Urothelium cell line (cell line): Measurements from ENCODE around the gene OPHN1.
A peak's percentile ranks its signal among the peaks of the same experiment; 100 is the strongest.

Experiments
- DNase-seq: peaks from one replicate; pipeline ENCODE4 v3.0.0; 2011; ENCODE audit warnings: low spot score, mixed read lengths
- FAIRE-seq: peaks from 2 replicates; lab custom pipeline; 2011; peaks lifted over from hg19 to GRCh38; lab: Jason Lieb, UNC

OPHN1 gene

GRCh38 chrX:68254738-68255645, 178.3 kb downstream of the OPHN1 start:
- no peak for FAIRE-seq
- no peak for DNase-seq

GRCh38 chrX:68252664-68253063, 180.6 kb downstream of the OPHN1 start:
- DNase-seq (no peak), FAIRE-seq (no peak)

GRCh38 chrX:68249903-68250302, 183.4 kb downstream of the OPHN1 start:
- no peak for DNase-seq
- no peak for FAIRE-seq

- no peak for DNase-seq
- FAIRE-seq = no peak
Observed at GRCh38 chrX:68249401-68249831, 183.9 kb downstream of the OPHN1 start.

- FAIRE-seq (no peak), DNase-seq (no peak)
Observed at GRCh38 chrX:68238568-68238967, 194.7 kb downstream of the OPHN1 start.

GRCh38 chrX:68234171-68234910, 199.0 kb downstream of the OPHN1 start:
- FAIRE-seq (no peak), DNase-seq (no peak)

- no peak for DNase-seq
- FAIRE-seq = no peak
Observed at GRCh38 chrX:68232206-68232605, 201.1 kb downstream of the OPHN1 start.

GRCh38 chrX:68209008-68209407, 224.3 kb downstream of the OPHN1 start:
- DNase-seq = no peak
- no peak for FAIRE-seq

- FAIRE-seq = no peak
- no peak for DNase-seq
Observed at GRCh38 chrX:68204521-68205038, 228.7 kb downstream of the OPHN1 start.

GRCh38 chrX:68203646-68204045, 229.6 kb downstream of the OPHN1 start:
- DNase-seq (no peak), FAIRE-seq (no peak)

GRCh38 chrX:68203211-68203610, 230.1 kb downstream of the OPHN1 start:
- DNase-seq (no peak), FAIRE-seq (no peak)

GRCh38 chrX:68199062-68199848, 234.0 kb downstream of the OPHN1 start:
- FAIRE-seq (no peak), DNase-seq (no peak)

GRCh38 chrX:68196939-68197791, 236.1 kb downstream of the OPHN1 start:
- DNase-seq (peak; percentile 42), FAIRE-seq (no peak)

GRCh38 chrX:68195561-68195960, 237.7 kb downstream of the OPHN1 start:
- FAIRE-seq = no peak

GRCh38 chrX:68193786-68194185, 239.5 kb downstream of the OPHN1 start:
- FAIRE-seq (no peak), DNase-seq (no peak)

More at GRCh38 chrX:68195561-68195960, 237.7 kb downstream of the OPHN1 start:
- DNase-seq = no peak

- DNase-seq = no peak
- FAIRE-seq = no peak
Observed at GRCh38 chrX:68193234-68193633, 240.1 kb downstream of the OPHN1 start.

- DNase-seq = no peak
- no peak for FAIRE-seq
Observed at GRCh38 chrX:68190799-68191198, 242.5 kb downstream of the OPHN1 start.

GRCh38 chrX:68186552-68187262, 246.6 kb downstream of the OPHN1 start:
- FAIRE-seq = no peak
- no peak for DNase-seq

GRCh38 chrX:68185161-68185560, 248.1 kb downstream of the OPHN1 start:
- no peak for DNase-seq
- no peak for FAIRE-seq
